ENCODE data around the gene ACCSL. TPM values are rescaled to one million over a fixed set of nuclear protein-coding genes. Genes with fewer than 3 reads are reported as not detected.
A peak's percentile ranks its signal among the peaks of the same experiment; 100 is the strongest.

The ACCSL gene
- total RNA-seq, 1 donor from 2014 or later: not detected

- Mint-ChIP-seq H3K4me3 (no peak overlapping the region), H3K27me3 (peaks cover 28% of the 10 kb centered on the region), H3K36me3 (no peaks in the 10 kb centered on the region), H3K9me3 (no peaks in the 10 kb centered on the region), H3K27ac (no peak overlapping the region), H3K4me1 (ENCODE audit: unreplicated experiment) (no peaks in the 10 kb centered on the region)
- DNase-seq (ENCODE audit: extremely low spot score, unreplicated experiment): no peak
- TF ChIP-seq CTCF (conservative IDR thresholded peaks at IDR 0.05): no peak
Measured at GRCh38 chr11:44015624-44016007, 32.2 kb upstream of the ACCSL start.

- Mint-ChIP-seq H3K27me3 (peaks cover 31% of the 10 kb centered on the region), H3K4me1 (ENCODE audit: unreplicated experiment) (no peaks in the 10 kb centered on the region), H3K9me3 (no peaks in the 10 kb centered on the region), H3K27ac (no peak overlapping the region), H3K4me3 (no peak overlapping the region), H3K36me3 (no peaks in the 10 kb centered on the region)
- no peak for TF ChIP-seq CTCF (conservative IDR thresholded peaks at IDR 0.05)
- DNase-seq (ENCODE audit: extremely low spot score, unreplicated experiment): peak; percentile 65
Measured at GRCh38 chr11:44016131-44016530, 31.6 kb upstream of the ACCSL start.

- Mint-ChIP-seq H3K4me1 (ENCODE audit: unreplicated experiment) (no peaks in the 10 kb centered on the region), H3K27me3 (peaks cover 35% of the 10 kb centered on the region), H3K9me3 (no peaks in the 10 kb centered on the region), H3K4me3 (no peak overlapping the region), H3K36me3 (no peaks in the 10 kb centered on the region), H3K27ac (no peak overlapping the region)
- no peak for TF ChIP-seq CTCF (conservative IDR thresholded peaks at IDR 0.05)
- peak; percentile 25 for DNase-seq (ENCODE audit: extremely low spot score, unreplicated experiment)
Measured at GRCh38 chr11:44016546-44017442, 31.0 kb upstream of the ACCSL start.

- no peaks in the 10 kb centered on the region for H3K9me3 Mint-ChIP-seq
- peak; percentile 13 for DNase-seq (ENCODE audit: extremely low spot score, unreplicated experiment)
- no peak overlapping the region for H3K4me3 Mint-ChIP-seq
- TF ChIP-seq CTCF (conservative IDR thresholded peaks at IDR 0.05): no peak
- H3K27me3 Mint-ChIP-seq: peaks cover 43% of the 10 kb centered on the region
- no peaks in the 10 kb centered on the region for H3K4me1 Mint-ChIP-seq (ENCODE audit: unreplicated experiment)
- no peak overlapping the region for H3K27ac Mint-ChIP-seq
- no peaks in the 10 kb centered on the region for H3K36me3 Mint-ChIP-seq
Measured at GRCh38 chr11:44017443-44018126, 30.2 kb upstream of the ACCSL start.

GRCh38 chr11:44018127-44018521 lies 29.7 kb upstream of the ACCSL start:
- TF ChIP-seq CTCF (conservative IDR thresholded peaks at IDR 0.05): no peak
- H3K27me3 Mint-ChIP-seq: peaks cover 44% of the 10 kb centered on the region

More at GRCh38 chr11:44018127-44018521, 29.7 kb upstream of the ACCSL start:
- DNase-seq (ENCODE audit: extremely low spot score, unreplicated experiment): peak; percentile 40
- Mint-ChIP-seq H3K36me3 (no peaks in the 10 kb centered on the region), H3K4me3 (no peak overlapping the region), H3K27ac (no peak overlapping the region), H3K9me3 (no peaks in the 10 kb centered on the region), H3K4me1 (ENCODE audit: unreplicated experiment) (no peaks in the 10 kb centered on the region)
